Stomach smooth muscle (tissue), 2 donors: ENCODE measurements around the gene RAD18.

Experiments
- H3K27ac ChIP-seq: one replicate; pipeline ENCODE4 v1.7.0; 2013; ENCODE audit warnings: mild to moderate bottlenecking, low read length, inconsistent platforms
- H3K27me3 ChIP-seq, 2 donors: one replicate each; pipeline ENCODE4 v1.7.0; 2013; ENCODE audit warnings: low read length in 2 of 2; ENCODE audit not compliant: insufficient read depth in 2 of 2, control insufficient read depth in 1 of 2
- H3K36me3 ChIP-seq, 2 donors: one replicate each; pipeline ENCODE4 v1.7.0; 2013; ENCODE audit warnings: low read length in 2 of 2; ENCODE audit not compliant: control insufficient read depth in 2 of 2, insufficient read depth in 2 of 2
- H3K4me1 ChIP-seq: one replicate; pipeline ENCODE4 v1.7.0; 2013; ENCODE audit warnings: low read length; ENCODE audit not compliant: control insufficient read depth, insufficient read depth
- H3K4me3 ChIP-seq, 2 donors: one replicate each; pipeline ENCODE4 v1.7.0; 2013; ENCODE audit warnings: low read length in 2 of 2
- H3K9ac ChIP-seq, 2 donors: one replicate each; pipeline ENCODE4 v1.7.0; 2013; ENCODE audit warnings: low read length in 2 of 2, mild to moderate bottlenecking in 1 of 2
- H3K9me3 ChIP-seq, 2 donors: one replicate each; pipeline ENCODE4 v1.7.0; 2013; ENCODE audit warnings: low read length in 2 of 2; ENCODE audit not compliant: control insufficient read depth in 2 of 2
- donor health status: healthy.
- donor health status: Pancreatic carcinoma.

Gene RAD18

DNA sequence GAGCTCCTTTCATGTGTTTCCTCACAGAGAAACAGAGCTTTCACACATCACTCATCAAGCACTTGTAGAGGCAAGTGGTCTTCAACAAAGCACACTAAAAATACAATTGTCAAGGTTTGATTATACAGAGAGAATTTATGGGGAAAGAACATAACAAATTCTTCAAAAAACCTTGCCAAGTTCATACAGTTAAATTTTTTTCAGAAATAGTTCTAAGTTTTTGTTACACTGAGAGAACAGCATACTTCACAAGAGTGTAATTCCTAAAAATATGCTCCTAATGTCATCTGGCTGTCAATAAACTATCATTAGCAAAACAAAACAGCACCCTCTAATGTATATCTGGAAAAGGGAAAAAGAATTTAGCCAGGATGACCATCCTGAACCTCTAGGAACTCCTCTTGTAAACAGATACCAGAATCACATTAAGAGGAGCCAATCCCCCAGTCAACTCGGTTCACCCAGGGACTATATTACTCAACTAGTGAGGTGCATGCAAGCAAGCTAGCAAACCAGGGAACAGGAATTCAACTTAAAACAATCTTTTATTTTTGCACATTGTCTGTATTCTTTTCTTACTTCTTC is 63.3 kb downstream of the RAD18 start:
- Histone ChIP-seq H3K4me1 (no peaks in the 10 kb centered on the region), H3K4me3 (no peak overlapping the region), H3K27ac (no peak overlapping the region), H3K36me3 (peaks cover 0 to 3% of the 10 kb centered on the region in 2 donors), H3K9me3 (no peaks in the 10 kb centered on the region), H3K27me3 (no peaks in the 10 kb centered on the region), H3K9ac (no peak overlapping the region)

DNA sequence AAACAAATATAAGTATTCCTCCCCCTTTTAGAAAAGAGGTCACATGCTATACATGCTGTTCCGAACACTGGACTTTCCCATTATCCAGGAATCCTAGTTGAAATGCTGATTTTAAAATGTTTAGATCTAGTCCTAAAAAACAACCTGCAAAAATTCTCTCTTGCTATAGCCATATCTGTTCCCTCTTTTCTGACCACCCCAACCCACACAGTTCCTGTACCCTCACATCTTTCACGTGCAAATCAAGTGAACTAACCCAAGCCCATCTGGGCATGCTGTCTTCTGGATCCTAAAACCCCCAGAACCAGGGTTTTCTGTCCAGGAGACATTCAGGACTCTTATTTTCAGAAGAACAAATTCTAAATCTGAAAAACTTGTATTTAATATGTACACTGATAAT is 67.4 kb downstream of the RAD18 start:
- H3K27me3 ChIP-seq: no peaks in the 10 kb centered on the region
- H3K9me3 ChIP-seq: no peaks in the 10 kb centered on the region
- H3K27ac ChIP-seq: no peak overlapping the region
- peaks cover 0 to 3% of the 10 kb centered on the region in 2 donors for H3K36me3 ChIP-seq
- no peaks in the 10 kb centered on the region for H3K4me1 ChIP-seq
- no peak overlapping the region for H3K4me3 ChIP-seq
- no peak overlapping the region for H3K9ac ChIP-seq

DNA sequence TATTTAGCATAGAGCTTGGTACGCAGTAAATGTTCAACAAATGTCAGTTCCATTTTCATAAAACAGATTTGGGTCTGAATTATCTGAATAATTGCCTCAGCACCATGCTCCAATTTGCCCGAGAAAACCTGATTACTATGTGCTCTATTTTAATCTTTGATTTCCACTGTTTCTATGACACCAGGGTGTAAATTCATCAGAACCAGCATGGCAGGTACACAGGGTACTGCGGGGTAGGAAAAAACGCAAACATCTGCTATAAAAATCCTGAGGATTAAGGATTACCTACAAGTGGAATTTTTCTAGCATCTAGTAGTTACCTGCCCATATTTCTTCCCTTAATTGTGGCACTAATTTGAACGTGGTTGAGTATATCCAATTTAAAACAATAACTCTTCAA is 70.3 kb downstream of the RAD18 start:
- Histone ChIP-seq H3K9me3 (no peaks in the 10 kb centered on the region), H3K4me3 (no peak overlapping the region), H3K36me3 (peaks cover 0 to 6% of the 10 kb centered on the region in 2 donors), H3K27ac (no peak overlapping the region), H3K9ac (no peak overlapping the region), H3K27me3 (no peaks in the 10 kb centered on the region), H3K4me1 (no peaks in the 10 kb centered on the region)

DNA sequence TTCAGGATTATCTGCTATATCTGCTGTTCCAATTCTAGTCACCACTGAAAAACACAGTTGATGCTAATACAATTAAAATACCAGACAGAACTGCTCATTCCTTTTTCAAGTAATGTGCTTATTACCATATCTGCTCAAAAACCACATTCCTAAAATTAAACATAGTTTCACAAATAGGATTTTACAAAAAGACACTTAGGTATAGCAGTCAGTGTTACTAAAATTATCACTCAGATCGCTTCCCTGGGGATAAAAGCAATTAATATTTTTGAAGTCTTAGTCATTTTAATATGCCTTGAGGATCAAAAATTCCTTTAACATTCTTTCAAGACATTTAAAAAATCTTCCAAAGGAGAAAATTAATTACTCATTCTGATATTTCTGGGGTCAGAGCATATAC is 71.5 kb downstream of the RAD18 start:
- H3K27me3 ChIP-seq: no peaks in the 10 kb centered on the region
- H3K9me3 ChIP-seq: no peaks in the 10 kb centered on the region
- H3K4me3 ChIP-seq: no peak overlapping the region
- no peak overlapping the region for H3K27ac ChIP-seq
- H3K4me1 ChIP-seq: no peaks in the 10 kb centered on the region
- no peak overlapping the region for H3K9ac ChIP-seq
- peaks cover 0 to 6% of the 10 kb centered on the region in 2 donors for H3K36me3 ChIP-seq

DNA sequence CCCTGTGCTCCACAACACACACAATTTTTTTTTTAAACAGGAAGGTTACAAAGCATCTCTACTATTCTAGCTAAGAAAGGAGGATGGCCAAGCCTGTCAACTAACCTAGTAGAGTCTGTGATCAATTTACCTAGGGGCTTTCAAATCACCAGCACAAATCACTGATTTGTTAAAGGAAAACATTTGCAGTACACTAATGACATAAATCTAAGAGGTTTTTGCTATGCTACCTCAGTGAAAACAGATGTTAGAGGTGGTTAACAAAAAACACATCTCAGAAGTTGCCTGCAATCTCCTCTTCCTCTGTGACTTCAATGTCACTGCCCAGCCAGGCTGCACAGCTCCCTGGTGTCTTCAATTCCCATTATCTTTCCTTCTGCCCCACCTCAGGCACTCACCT is 72.0 kb downstream of the RAD18 start:
- H3K27ac ChIP-seq: no peak overlapping the region
- H3K4me1 ChIP-seq: no peaks in the 10 kb centered on the region
- peaks cover 0 to 6% of the 10 kb centered on the region in 2 donors for H3K36me3 ChIP-seq
- no peak overlapping the region for H3K4me3 ChIP-seq
- no peak overlapping the region for H3K9ac ChIP-seq
- H3K9me3 ChIP-seq: no peaks in the 10 kb centered on the region
- no peaks in the 10 kb centered on the region for H3K27me3 ChIP-seq

DNA sequence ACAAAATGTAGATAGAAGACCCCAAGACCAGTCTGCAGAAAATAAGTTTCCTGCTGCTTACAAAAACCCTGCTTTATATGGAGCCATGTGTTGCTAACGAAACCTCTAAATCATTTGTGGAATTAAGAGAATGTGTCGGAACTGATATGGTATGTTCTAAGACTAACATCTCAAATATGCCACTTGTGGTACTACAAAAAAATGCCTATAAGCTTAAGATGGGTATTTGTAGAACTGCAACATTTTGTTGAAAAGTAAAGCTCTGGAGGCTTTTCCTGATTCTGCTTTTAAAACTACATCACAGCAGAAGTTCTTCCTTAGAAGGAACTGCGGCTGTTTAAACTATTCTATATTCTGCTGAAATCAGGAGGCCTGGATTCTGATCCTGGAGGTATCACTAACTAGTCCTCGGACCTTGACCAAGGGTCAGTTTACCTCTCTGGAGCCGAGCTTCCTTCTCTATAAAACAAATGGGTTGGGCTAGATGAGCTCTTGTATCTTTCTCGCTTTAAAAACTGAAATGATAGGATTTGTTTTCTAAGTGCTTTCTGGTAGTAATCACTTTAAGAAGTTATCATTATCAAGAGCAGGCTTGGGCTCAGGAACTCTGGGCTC is 74.9 kb downstream of the RAD18 start:
- Histone ChIP-seq H3K27ac (no peak overlapping the region), H3K36me3 (peaks cover 0 to 6% of the 10 kb centered on the region in 2 donors), H3K4me3 (no peak overlapping the region), H3K9me3 (no peaks in the 10 kb centered on the region), H3K9ac (no peak overlapping the region), H3K27me3 (no peaks in the 10 kb centered on the region), H3K4me1 (no peaks in the 10 kb centered on the region)

DNA sequence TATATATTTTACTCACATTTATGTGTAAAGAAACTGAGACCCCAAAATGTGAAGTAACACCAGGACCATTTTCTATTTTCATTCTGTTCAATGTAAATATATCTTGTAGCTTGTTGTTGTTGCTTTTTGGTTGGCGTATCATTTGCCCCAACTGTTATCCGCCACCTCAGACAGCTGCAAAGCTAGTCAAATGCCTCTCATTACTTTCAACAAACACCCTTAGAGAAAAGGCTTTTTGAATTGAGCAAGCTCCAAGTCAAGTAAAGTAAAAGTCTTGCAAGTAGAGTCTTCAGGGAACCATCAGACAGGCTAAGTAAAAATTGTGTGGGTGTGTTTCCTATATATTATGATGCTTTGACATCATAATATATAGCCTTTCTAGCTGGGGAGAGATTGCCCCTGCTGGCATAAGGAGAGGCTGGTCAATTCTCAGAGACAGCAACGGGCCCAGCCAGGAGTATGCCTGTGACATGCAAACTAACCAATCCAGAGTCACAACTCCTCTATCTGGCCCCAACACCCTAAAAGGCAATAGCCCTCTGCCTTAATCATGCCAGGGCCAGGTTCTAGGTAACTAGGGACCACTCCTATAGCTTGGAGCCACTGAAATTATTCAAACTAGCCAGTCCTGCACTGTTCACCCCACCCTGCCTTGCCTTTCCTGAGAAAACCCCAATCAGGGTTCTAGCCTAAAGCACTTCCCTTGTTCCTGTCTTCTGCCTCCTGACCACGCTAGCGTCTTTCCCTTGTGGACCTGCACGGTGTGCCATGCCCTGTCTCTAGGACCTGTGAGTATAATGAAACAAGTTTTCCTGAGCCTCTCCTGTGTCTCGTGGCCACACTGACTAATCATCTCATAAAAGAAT is 75.6 kb downstream of the RAD18 start:
- H3K27ac ChIP-seq: no peak overlapping the region
- H3K36me3 ChIP-seq: peaks cover 0 to 6% of the 10 kb centered on the region in 2 donors
- no peak overlapping the region for H3K9ac ChIP-seq
- H3K27me3 ChIP-seq: no peaks in the 10 kb centered on the region
- H3K4me3 ChIP-seq: no peak overlapping the region
- H3K9me3 ChIP-seq: no peaks in the 10 kb centered on the region
- no peaks in the 10 kb centered on the region for H3K4me1 ChIP-seq

DNA sequence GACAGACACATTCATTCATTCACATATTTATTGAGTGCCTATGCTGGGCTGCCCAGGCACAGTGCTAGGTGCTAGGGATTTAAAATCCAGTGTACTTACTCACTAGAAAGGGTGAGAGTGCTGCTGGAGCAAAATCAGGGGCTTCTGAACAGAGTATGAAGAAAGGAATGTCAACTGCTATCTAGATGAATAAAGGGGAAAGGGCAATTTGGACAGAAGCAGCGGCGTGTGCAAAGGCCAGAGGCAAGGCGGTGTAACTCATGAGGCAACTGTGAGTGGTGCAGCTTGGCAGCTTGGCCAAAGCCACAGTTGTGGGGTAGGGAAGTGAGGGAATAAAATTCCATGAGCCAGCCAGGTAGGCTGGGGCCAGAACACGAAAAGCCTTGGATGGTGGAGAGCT is 76.7 kb downstream of the RAD18 start:
- H3K27ac ChIP-seq: no peak overlapping the region
- no peaks in the 10 kb centered on the region for H3K27me3 ChIP-seq
- H3K9me3 ChIP-seq: no peaks in the 10 kb centered on the region
- H3K36me3 ChIP-seq: peaks cover 2 to 6% of the 10 kb centered on the region in 2 donors
- no peak overlapping the region for H3K4me3 ChIP-seq
- H3K4me1 ChIP-seq: no peaks in the 10 kb centered on the region
- H3K9ac ChIP-seq: no peak overlapping the region

DNA sequence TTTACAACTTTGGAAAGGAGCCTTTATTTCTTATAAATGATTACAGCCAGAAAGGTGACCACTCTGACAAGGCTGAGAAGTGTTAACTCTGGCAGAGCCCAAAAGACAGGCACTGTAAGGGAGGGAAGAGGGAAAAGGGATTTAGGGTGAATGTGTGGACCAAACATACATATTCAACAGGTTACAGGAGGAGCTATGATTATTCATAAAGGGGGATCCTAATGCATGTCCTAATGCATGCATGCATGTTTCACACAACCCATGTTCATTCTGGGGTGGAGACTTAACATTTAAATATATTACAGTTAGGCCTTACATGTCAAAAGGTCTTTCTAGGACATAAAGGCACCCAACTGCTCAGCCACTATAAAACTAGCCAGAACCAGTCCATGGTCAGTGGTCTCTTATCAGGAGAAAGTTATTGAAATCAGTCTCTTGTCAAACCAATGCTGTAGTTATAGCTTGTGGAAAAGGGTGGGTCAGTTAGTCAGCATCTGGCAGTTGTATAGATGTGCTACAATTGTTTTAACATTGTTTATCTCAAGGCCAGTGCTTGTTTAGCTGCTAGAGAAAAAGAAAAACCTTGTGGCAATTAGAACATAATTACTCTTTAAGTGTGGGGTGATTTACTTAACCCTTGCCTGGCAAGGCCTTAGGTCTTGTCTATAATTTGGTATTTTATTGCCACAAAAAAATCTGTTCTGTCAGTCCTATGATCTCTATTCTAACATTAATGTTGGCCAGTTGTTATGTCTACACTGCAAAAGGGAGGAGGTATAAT is 77.5 kb downstream of the RAD18 start:
- Histone ChIP-seq H3K9ac (no peak overlapping the region), H3K36me3 (peaks cover 2 to 6% of the 10 kb centered on the region in 2 donors), H3K4me3 (no peak overlapping the region), H3K27me3 (no peaks in the 10 kb centered on the region), H3K27ac (no peak overlapping the region), H3K4me1 (no peaks in the 10 kb centered on the region), H3K9me3 (no peaks in the 10 kb centered on the region)

DNA sequence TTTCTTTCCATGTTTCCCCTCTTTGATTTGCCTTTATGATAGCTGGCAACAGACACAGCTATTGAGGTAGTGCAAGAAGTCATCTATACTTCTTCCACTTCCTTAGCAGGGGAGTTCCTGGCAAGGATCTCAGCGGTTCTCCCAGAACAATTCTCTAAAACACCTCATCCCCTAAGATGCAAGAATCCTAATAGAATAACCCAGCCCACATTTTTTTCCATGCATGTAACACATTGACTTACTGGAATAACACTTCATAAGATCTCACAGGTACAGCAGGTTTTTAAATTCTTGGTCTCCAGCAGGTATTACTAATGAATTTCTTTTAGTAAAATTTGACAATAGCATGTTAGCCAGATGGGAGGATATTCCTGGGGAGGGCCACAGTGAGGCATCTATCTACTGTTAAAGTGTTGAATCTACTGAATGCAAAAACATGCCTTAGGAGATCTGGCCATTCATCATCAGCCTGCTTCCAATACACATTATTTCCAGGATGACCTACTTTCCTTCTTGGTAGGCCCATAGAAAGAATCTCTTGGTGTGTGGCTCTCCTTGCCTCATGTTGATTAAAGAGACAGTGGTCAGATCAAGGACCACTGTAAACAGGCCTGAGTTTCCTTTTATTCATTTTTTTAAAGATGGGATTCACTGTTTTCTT is 78.5 kb downstream of the RAD18 start:
- H3K36me3 ChIP-seq: peaks cover 2 to 4% of the 10 kb centered on the region in 2 donors
- H3K9me3 ChIP-seq: no peaks in the 10 kb centered on the region
- no peak overlapping the region for H3K27ac ChIP-seq
- no peaks in the 10 kb centered on the region for H3K4me1 ChIP-seq
- no peaks in the 10 kb centered on the region for H3K27me3 ChIP-seq
- no peak overlapping the region for H3K9ac ChIP-seq
- no peak overlapping the region for H3K4me3 ChIP-seq
